ENCODE measurements around the gene CHST12. TPM values are rescaled to one million over a fixed set of nuclear protein-coding genes. Genes with fewer than 3 reads are reported as not detected.
"Not testable (repeated sequence)": the region's sequence is repeated elsewhere in the genome, so short reads cannot be mapped to it uniquely, and the experiment has no call there.

CHST12 gene
- total RNA-seq, 6 experiments from 2014 or later, result 3.0 to 7.9 (median 5.7) TPM

- Histone ChIP-seq H3K36me3 (peaks cover 0 to 76% (median 59%) of the 10 kb centered on the region in 4 donors), H3K27ac (peak overlapping the region in 1 of 3 donors; percentile 72)
Measured at GRCh38 chr7:2374401-2374800, 29.0 kb upstream of the CHST12 start.

GRCh38 chr7:2374830-2375728 is 28.3 kb upstream of the CHST12 start:
- intact Hi-C loops (cut with DNase I), result no loop called here
- H3K4me3 ChIP-seq, result no peak overlapping the region
- ATAC-seq (peak in 3 of 4 donors; percentile 16 to 29 (median 20)), DNase-seq (no peak)
- TF ChIP-seq CTCF (IDR thresholded peaks at IDR 0.05), result no peak
- TF ChIP-seq POLR2A (IDR thresholded peaks at IDR 0.05), result no peak
- peak overlapping the region in 1 of 3 donors; percentile 72 for H3K27ac ChIP-seq
- no peaks in the 10 kb centered on the region for H3K27me3 ChIP-seq
- peaks cover 0 to 51% (median 0%) of the 10 kb centered on the region in 4 donors for H3K4me1 ChIP-seq
- WGBS (ENCODE audit: insufficient coverage, low coverage, low lambda C conversion rate, missing lambda C conversion rate), result 65% methylated on average over 6 of the region's 26 CpGs
- no peaks in the 10 kb centered on the region for H3K9me3 ChIP-seq
- H3K36me3 ChIP-seq, result peaks cover 0 to 76% (median 58%) of the 10 kb centered on the region in 4 donors

More at GRCh38 chr7:2374401-2374800, 29.0 kb upstream of the CHST12 start:
- H3K4me1 ChIP-seq, result peaks cover 0 to 51% (median 0%) of the 10 kb centered on the region in 4 donors
- WGBS (ENCODE audit: insufficient coverage, low coverage, low lambda C conversion rate, missing lambda C conversion rate), result 88% methylated on average over 8 of the region's 18 CpGs
- ATAC-seq (no peak), DNase-seq (no peak)
- no peaks in the 10 kb centered on the region for H3K27me3 ChIP-seq
- H3K4me3 ChIP-seq, result no peak overlapping the region
- intact Hi-C loops (cut with DNase I), result no loop called here
- no peaks in the 10 kb centered on the region for H3K9me3 ChIP-seq
- no peak for TF ChIP-seq POLR2A (IDR thresholded peaks at IDR 0.05)
- TF ChIP-seq CTCF (IDR thresholded peaks at IDR 0.05), result no peak

- Histone ChIP-seq H3K4me3 (no peak overlapping the region), H3K4me1 (peaks cover 0 to 51% (median 0%) of the 10 kb centered on the region in 4 donors), H3K9me3 (no peaks in the 10 kb centered on the region), H3K27me3 (no peaks in the 10 kb centered on the region), H3K36me3 (peaks cover 0 to 82% (median 55%) of the 10 kb centered on the region in 4 donors), H3K27ac (peak overlapping the region in 1 of 3 donors; percentile 72)
- 62% methylated on average over 8 of the region's 27 CpGs for WGBS (ENCODE audit: insufficient coverage, low coverage, low lambda C conversion rate, missing lambda C conversion rate)
- ATAC-seq, result peak; percentile 24 to 73 (median 64)
- intact Hi-C loops (cut with DNase I), result no loop called here
- TF ChIP-seq CTCF (IDR thresholded peaks at IDR 0.05), result no peak
- TF ChIP-seq POLR2A (IDR thresholded peaks at IDR 0.05), result no peak
- peak in 2 of 3 donors; percentile 87 to 91 for DNase-seq
Measured at GRCh38 chr7:2376351-2377154, 26.9 kb upstream of the CHST12 start.

GRCh38 chr7:2377492-2377891 is 25.9 kb upstream of the CHST12 start:
- WGBS (ENCODE audit: insufficient coverage, low coverage, low lambda C conversion rate, missing lambda C conversion rate), result 80% methylated on average over 1 of the region's 18 CpGs
- peak in 1 of 3 donors; percentile 63 for DNase-seq
- H3K4me3 ChIP-seq; H3K9me3 ChIP-seq; ATAC-seq; H3K27me3 ChIP-seq; intact Hi-C loops (cut with DNase I); H3K27ac ChIP-seq: not testable (repeated sequence)
- Histone ChIP-seq H3K4me1 (peaks cover 0 to 44% (median 0%) of the 10 kb centered on the region in 4 donors), H3K36me3 (peaks cover 0 to 73% (median 46%) of the 10 kb centered on the region in 4 donors)

GRCh38 chr7:2378125-2378524 is 25.3 kb upstream of the CHST12 start:
- intact Hi-C loops (cut with DNase I), result not testable (repeated sequence)

More at GRCh38 chr7:2378125-2378524, 25.3 kb upstream of the CHST12 start:
- H3K27ac ChIP-seq, ATAC-seq, DNase-seq, H3K9me3 ChIP-seq, H3K4me3 ChIP-seq, H3K27me3 ChIP-seq: not testable (repeated sequence)
- Histone ChIP-seq H3K36me3 (peaks cover 0 to 66% (median 43%) of the 10 kb centered on the region in 4 donors), H3K4me1 (peaks cover 0 to 38% (median 0%) of the 10 kb centered on the region in 4 donors)
- WGBS (ENCODE audit: insufficient coverage, low coverage, low lambda C conversion rate, missing lambda C conversion rate), result 75% methylated on average over 12 of the region's 18 CpGs

Data from right lobe of liver (tissue), 6 donors.